ENCODE measurements around the gene SYT1.

The SYT1 gene

DNA sequence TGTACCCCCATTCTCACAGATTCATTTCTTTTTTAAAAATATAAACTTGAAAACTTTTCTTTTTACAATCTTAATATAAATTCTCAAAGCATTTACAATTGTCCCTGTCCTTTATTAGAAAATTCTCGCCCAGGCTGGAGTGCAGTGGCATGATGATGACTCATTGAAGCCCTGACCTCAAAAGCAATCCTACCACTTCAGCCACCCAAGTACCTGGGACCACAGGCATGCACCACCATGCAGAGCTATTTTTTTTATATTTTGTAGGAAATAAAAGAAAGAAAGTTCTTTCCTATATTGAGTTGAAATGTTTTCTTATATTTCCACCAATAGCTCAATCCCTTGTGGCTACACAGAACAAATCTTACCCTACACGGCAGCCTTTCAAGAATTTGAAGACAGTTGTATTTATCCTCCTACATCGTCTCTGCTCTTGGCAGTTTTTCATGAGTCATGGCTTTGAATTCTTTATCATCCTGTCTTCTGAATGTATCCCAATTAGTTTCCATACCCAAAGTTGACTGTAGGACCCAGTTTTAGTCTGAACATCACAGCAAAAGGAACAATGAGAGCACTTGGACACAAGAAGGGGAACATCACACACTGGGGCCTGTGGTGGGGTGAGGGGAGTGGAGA is 52.4 kb downstream of the SYT1 start:
- ATAC-seq, result peak; percentile 75
- no peak for TF ChIP-seq GLIS3 (CRISPR knock-in tag; IDR thresholded peaks at IDR 0.05)
- TF ChIP-seq ZFP30 (CRISPR knock-in tag; IDR thresholded peaks at IDR 0.05), result no peak
- no peak for TF ChIP-seq ARNTL (CRISPR knock-in tag; IDR thresholded peaks at IDR 0.05; ENCODE audit: borderline replicate concordance, low read depth)
- TF ChIP-seq, protein P1, sequence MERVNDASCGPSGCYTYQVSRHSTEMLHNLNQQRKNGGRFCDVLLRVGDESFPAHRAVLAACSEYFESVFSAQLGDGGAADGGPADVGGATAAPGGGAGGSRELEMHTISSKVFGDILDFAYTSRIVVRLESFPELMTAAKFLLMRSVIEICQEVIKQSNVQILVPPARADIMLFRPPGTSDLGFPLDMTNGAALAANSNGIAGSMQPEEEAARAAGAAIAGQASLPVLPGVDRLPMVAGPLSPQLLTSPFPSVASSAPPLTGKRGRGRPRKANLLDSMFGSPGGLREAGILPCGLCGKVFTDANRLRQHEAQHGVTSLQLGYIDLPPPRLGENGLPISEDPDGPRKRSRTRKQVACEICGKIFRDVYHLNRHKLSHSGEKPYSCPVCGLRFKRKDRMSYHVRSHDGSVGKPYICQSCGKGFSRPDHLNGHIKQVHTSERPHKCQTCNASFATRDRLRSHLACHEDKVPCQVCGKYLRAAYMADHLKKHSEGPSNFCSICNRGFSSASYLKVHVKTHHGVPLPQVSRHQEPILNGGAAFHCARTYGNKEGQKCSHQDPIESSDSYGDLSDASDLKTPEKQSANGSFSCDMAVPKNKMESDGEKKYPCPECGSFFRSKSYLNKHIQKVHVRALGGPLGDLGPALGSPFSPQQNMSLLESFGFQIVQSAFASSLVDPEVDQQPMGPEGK (CRISPR knock-in tag; IDR thresholded peaks at IDR 0.05; ENCODE audit: borderline replicate concordance), result no peak
- TF ChIP-seq, protein P2, sequence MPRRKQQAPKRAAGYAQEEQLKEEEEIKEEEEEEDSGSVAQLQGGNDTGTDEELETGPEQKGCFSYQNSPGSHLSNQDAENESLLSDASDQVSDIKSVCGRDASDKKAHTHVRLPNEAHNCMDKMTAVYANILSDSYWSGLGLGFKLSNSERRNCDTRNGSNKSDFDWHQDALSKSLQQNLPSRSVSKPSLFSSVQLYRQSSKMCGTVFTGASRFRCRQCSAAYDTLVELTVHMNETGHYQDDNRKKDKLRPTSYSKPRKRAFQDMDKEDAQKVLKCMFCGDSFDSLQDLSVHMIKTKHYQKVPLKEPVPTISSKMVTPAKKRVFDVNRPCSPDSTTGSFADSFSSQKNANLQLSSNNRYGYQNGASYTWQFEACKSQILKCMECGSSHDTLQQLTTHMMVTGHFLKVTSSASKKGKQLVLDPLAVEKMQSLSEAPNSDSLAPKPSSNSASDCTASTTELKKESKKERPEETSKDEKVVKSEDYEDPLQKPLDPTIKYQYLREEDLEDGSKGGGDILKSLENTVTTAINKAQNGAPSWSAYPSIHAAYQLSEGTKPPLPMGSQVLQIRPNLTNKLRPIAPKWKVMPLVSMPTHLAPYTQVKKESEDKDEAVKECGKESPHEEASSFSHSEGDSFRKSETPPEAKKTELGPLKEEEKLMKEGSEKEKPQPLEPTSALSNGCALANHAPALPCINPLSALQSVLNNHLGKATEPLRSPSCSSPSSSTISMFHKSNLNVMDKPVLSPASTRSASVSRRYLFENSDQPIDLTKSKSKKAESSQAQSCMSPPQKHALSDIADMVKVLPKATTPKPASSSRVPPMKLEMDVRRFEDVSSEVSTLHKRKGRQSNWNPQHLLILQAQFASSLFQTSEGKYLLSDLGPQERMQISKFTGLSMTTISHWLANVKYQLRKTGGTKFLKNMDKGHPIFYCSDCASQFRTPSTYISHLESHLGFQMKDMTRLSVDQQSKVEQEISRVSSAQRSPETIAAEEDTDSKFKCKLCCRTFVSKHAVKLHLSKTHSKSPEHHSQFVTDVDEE (CRISPR knock-in tag; IDR thresholded peaks at IDR 0.05), result no peak
- no peak for TF ChIP-seq PPARA (CRISPR knock-in tag; IDR thresholded peaks at IDR 0.05; ENCODE audit: borderline replicate concordance)
- no peak for TF ChIP-seq ESRRG (CRISPR knock-in tag; IDR thresholded peaks at IDR 0.05)
- no peak for TF ChIP-seq ZNF565 (CRISPR knock-in tag; conservative IDR thresholded peaks at IDR 0.05; ENCODE audit: low read depth)

GRCh38 chr12:78917513-78917912 is 52.9 kb downstream of the SYT1 start:
- TF ChIP-seq, protein P3, sequence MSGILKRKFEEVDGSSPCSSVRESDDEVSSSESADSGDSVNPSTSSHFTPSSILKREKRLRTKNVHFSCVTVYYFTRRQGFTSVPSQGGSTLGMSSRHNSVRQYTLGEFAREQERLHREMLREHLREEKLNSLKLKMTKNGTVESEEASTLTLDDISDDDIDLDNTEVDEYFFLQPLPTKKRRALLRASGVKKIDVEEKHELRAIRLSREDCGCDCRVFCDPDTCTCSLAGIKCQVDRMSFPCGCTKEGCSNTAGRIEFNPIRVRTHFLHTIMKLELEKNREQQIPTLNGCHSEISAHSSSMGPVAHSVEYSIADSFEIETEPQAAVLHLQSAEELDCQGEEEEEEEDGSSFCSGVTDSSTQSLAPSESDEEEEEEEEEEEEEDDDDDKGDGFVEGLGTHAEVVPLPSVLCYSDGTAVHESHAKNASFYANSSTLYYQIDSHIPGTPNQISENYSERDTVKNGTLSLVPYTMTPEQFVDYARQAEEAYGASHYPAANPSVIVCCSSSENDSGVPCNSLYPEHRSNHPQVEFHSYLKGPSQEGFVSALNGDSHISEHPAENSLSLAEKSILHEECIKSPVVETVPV (CRISPR knock-in tag; IDR thresholded peaks at IDR 0.05), result no peak
- TF ChIP-seq, protein P1 (CRISPR knock-in tag; IDR thresholded peaks at IDR 0.05; ENCODE audit: borderline replicate concordance), result no peak
- TF ChIP-seq, protein P4, sequence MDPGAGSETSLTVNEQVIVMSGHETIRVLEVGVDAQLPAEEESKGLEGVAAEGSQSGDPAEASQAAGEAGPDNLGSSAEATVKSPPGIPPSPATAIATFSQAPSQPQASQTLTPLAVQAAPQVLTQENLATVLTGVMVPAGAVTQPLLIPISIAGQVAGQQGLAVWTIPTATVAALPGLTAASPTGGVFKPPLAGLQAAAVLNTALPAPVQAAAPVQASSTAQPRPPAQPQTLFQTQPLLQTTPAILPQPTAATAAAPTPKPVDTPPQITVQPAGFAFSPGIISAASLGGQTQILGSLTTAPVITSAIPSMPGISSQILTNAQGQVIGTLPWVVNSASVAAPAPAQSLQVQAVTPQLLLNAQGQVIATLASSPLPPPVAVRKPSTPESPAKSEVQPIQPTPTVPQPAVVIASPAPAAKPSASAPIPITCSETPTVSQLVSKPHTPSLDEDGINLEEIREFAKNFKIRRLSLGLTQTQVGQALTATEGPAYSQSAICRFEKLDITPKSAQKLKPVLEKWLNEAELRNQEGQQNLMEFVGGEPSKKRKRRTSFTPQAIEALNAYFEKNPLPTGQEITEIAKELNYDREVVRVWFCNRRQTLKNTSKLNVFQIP (CRISPR knock-in tag; IDR thresholded peaks at IDR 0.05; ENCODE audit: borderline replicate concordance, low read depth), result no peak
- TF ChIP-seq, protein P2 (CRISPR knock-in tag; IDR thresholded peaks at IDR 0.05), result no peak
- TF ChIP-seq ZFP3 (CRISPR knock-in tag; IDR thresholded peaks at IDR 0.05) (no peak), BACH2 (CRISPR knock-in tag; IDR thresholded peaks at IDR 0.05; ENCODE audit: borderline replicate concordance) (no peak), ZFP30 (CRISPR knock-in tag; IDR thresholded peaks at IDR 0.05) (no peak), PPARA (CRISPR knock-in tag; IDR thresholded peaks at IDR 0.05; ENCODE audit: borderline replicate concordance) (no peak), ESRRG (CRISPR knock-in tag; IDR thresholded peaks at IDR 0.05) (no peak), CREB5 (CRISPR knock-in tag; IDR thresholded peaks at IDR 0.05; ENCODE audit: low read depth) (no peak), RARB (CRISPR knock-in tag; IDR thresholded peaks at IDR 0.05) (no peak), SNAI2 (CRISPR knock-in tag; IDR thresholded peaks at IDR 0.05) (no peak), CSDC2 (CRISPR knock-in tag; IDR thresholded peaks at IDR 0.05) (no peak)
- no peak for ATAC-seq

Measured in SK-N-SH treated with all-trans-retinoic acid at 6 μM for 48 hours (cell line).